Upper lobe of left lung (tissue), 6 donors: ENCODE data around the gene SCG5. TPM values are rescaled to one million over a fixed set of nuclear protein-coding genes. Genes with fewer than 3 reads are reported as not detected.
A peak's percentile ranks its signal among the peaks of the same experiment; 100 is the strongest.

ENCODE experiments used
- ATAC-seq, 2 donors: fragments of 200-7000 bp; cut with Tn5 transposase; one replicate each; pipeline ENCODE4 v1.9.1; 2022; ENCODE audit warnings: mild to moderate bottlenecking in 2 of 2, moderate library complexity in 2 of 2; ENCODE audit not compliant: low FRiP score in 2 of 2
- DNase-seq, 2 donors: peaks; one replicate each; pipeline ENCODE4 v3.0.0-alpha.2; 2019 to 2020
- H3K27ac ChIP-seq, 4 donors: fragments of 200-600 bp; sonication (generic); one replicate each; pipeline ENCODE4 v1.5.1; 2016 to 2019
- H3K27me3 ChIP-seq, 4 donors: fragments of 200-600 bp; sonication (generic); one replicate each; pipeline ENCODE4 v1.5.1; 2017 to 2019
- H3K36me3 ChIP-seq, 4 donors: fragments of 200-600 bp; sonication (generic); one replicate each; pipeline ENCODE4 v1.5.1; 2016 to 2019
- H3K4me1 ChIP-seq, 4 donors: fragments of 200-600 bp; sonication (generic); one replicate each; pipeline ENCODE4 v1.5.1; 2018 to 2019
- H3K4me3 ChIP-seq, 4 donors: fragments of 200-600 bp; sonication (generic); one replicate each; pipeline ENCODE4 v1.5.1; 2017 to 2019; ENCODE audit warnings: mild to moderate bottlenecking in 2 of 4, moderate library complexity in 1 of 4
- H3K9me3 ChIP-seq, 4 donors: fragments of 200-600 bp; sonication (generic); one replicate each; pipeline ENCODE4 v1.5.1; 2018 to 2019
- EP300 ChIP-seq, 4 donors: sonication (generic); formaldehyde crosslinking; IDR thresholded peaks; one replicate each; pipeline ENCODE4 v1.5.1; 2017; ENCODE audit warnings: antibody characterized with exemption in 4 of 4, control low read depth in 2 of 4
- POLR2A ChIP-seq, 4 donors: fragments of 450-650 bp; IDR thresholded peaks; one replicate each; pipeline ENCODE4 v1.5.1; 2016 to 2017; ENCODE audit warnings: antibody characterized with exemption in 4 of 4, mild to moderate bottlenecking in 2 of 4
- POLR2AphosphoS5 ChIP-seq, 2 donors: sonication (generic); formaldehyde crosslinking; IDR thresholded peaks; one replicate each; pipeline ENCODE4 v1.5.1; 2017; ENCODE audit warnings: antibody characterized with exemption in 2 of 2
- WGBS, 2 donors: methylation state at CpG; one replicate each; pipeline ENCODE4 v1.1.5; 2017 to 2018; 5-methylcytosine and 5-hydroxymethylcytosine counted together
- total RNA-seq, 6 donors: library from RNA; depleted of rRNA in 4 of 6; stranded (reverse); fragments of >200 nt in 4 of 6; gene quantifications; one replicate each; pipeline versions ENCODE4 v1.1.0 to v1.2.1, GENCODE V29; 2016 to 2021
- TF ChIP-seq, protein P1 (sequence below), 6 experiments: fragments of 450-650 bp in 4 of 6; fragments of 200-600 bp in 2 of 6; sonication (generic) in 2 of 6; IDR thresholded peaks; one replicate each; pipeline ENCODE4 v1.5.1; 2016 to 2019; ENCODE audit warnings: antibody characterized with exemption in 6 of 6
- donor health status: DM: no; HTN: no; CAD: no; lungs with moderate emphysema.
- donor health status: DM: no; HTN: yes; CAD: no; lungs with severe emphysema.

SCG5 gene
- total RNA-seq, 6 donors from 2014 or later = 0.61 to 1.7 (median 0.97) TPM; not detected in 3

DNA sequence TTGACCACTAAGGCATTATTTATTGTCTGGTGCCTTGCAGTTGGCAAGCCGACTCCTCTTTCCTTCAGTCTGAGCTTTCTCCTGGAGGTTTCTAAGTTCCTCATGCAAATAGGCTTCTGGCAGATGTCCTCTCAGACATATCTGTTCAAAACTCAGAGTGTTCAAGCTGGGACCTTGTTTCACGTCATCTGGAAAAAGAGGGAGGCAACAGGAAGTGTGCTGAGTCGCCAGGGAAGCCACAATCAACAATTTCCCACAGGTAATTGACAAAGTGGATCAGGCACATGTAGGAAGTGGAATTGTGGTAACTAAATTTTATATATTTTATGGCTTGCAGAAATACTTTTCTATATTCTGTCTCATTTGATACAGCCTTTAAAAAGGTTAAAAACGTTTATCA, 14.6 kb downstream of the SCG5 start:
- no peak overlapping the region for H3K27ac ChIP-seq
- DNase-seq (no peak), ATAC-seq (no peak)
- no peaks in the 10 kb centered on the region for H3K9me3 ChIP-seq
- H3K4me1 ChIP-seq = peaks cover 0 to 5% (median 3%) of the 10 kb centered on the region in 4 donors
- TF ChIP-seq, protein P1, sequence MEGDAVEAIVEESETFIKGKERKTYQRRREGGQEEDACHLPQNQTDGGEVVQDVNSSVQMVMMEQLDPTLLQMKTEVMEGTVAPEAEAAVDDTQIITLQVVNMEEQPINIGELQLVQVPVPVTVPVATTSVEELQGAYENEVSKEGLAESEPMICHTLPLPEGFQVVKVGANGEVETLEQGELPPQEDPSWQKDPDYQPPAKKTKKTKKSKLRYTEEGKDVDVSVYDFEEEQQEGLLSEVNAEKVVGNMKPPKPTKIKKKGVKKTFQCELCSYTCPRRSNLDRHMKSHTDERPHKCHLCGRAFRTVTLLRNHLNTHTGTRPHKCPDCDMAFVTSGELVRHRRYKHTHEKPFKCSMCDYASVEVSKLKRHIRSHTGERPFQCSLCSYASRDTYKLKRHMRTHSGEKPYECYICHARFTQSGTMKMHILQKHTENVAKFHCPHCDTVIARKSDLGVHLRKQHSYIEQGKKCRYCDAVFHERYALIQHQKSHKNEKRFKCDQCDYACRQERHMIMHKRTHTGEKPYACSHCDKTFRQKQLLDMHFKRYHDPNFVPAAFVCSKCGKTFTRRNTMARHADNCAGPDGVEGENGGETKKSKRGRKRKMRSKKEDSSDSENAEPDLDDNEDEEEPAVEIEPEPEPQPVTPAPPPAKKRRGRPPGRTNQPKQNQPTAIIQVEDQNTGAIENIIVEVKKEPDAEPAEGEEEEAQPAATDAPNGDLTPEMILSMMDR (IDR thresholded peaks at IDR 0.05) = no peak
- TF ChIP-seq EP300 (IDR thresholded peaks at IDR 0.05) = no peak
- no peak for TF ChIP-seq POLR2AphosphoS5 (IDR thresholded peaks at IDR 0.05)
- no peak for TF ChIP-seq POLR2A (IDR thresholded peaks at IDR 0.05)
- WGBS, 2 donors = 50 to 52% methylated on average over 4 of the region's 4 CpGs
- H3K4me3 ChIP-seq = no peak overlapping the region
- no peaks in the 10 kb centered on the region for H3K27me3 ChIP-seq
- no peaks in the 10 kb centered on the region for H3K36me3 ChIP-seq

DNA sequence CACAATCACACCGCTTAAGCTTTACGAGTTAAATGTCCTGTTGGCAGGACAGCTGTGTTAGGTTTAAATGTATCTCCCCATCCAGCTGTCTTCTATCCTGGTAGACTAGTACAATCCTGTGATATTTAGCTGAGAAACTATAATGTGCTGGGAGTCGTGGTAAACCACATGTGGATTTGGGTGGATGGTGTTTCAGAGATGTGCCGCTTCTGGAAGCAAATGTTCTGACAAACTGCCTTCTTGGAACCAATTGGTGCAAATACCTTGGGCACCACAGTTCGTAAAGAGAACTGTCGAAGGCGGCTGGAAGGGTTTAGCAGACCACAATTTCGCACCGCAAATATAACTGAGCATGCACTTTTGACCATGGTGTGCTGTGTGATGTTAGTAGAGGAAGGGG, 15.0 kb downstream of the SCG5 start:
- Histone ChIP-seq H3K36me3 (no peaks in the 10 kb centered on the region), H3K9me3 (no peaks in the 10 kb centered on the region), H3K27ac (no peak overlapping the region), H3K27me3 (no peaks in the 10 kb centered on the region), H3K4me1 (peaks cover 0 to 5% (median 3%) of the 10 kb centered on the region in 4 donors), H3K4me3 (no peak overlapping the region)
- no peak for DNase-seq
- TF ChIP-seq POLR2AphosphoS5 (IDR thresholded peaks at IDR 0.05) (no peak), EP300 (IDR thresholded peaks at IDR 0.05) (no peak), POLR2A (IDR thresholded peaks at IDR 0.05) (no peak)
- TF ChIP-seq, protein P1 (IDR thresholded peaks at IDR 0.05) = no peak
- 92 to 94% methylated on average over 9 of the region's 9 CpGs for WGBS, 2 donors
- ATAC-seq = no peak

DNA sequence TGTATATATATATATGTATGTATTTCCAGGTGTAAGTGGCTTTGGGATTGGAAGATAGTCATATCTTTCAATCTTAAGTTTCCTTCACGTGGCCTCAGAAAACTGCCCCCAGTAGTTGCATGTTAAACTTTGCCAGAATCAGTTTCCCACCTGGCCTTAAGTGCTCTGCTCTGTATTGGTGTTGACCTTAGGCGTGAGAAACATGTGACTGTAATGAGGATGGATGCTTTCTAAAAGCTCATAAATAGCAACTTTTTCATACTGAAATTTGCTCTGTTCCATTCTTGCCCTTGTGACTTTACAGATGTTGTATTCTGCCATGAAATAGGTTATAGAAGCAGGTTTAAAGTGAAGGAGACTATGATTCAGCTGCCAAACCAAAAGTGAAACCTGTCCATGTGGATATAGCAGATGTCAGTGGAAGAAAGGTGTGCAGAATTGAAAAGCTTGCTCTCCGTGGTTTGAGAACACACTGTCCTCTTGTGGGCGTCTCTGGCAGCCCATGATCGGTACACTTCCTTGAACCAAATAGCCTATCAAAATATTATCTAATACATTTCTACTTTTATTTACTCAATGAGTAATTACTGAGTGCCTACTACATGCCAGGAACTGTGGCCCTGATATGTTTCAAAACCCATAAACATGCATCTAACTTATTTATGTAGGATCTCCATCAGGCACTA, 15.8 kb downstream of the SCG5 start:
- DNase-seq = peak in 1 of 2 donors; percentile 48
- H3K36me3 ChIP-seq = no peaks in the 10 kb centered on the region
- H3K27me3 ChIP-seq = no peaks in the 10 kb centered on the region
- 43 to 59% methylated on average over 5 of the region's 5 CpGs for WGBS, 2 donors
- peaks cover 0 to 5% (median 3%) of the 10 kb centered on the region in 4 donors for H3K4me1 ChIP-seq
- H3K27ac ChIP-seq = no peak overlapping the region
- peak in 1 of 2 donors; percentile 38 for ATAC-seq
- no peak for TF ChIP-seq POLR2AphosphoS5 (IDR thresholded peaks at IDR 0.05)
- no peak for TF ChIP-seq EP300 (IDR thresholded peaks at IDR 0.05)
- TF ChIP-seq POLR2A (IDR thresholded peaks at IDR 0.05) = no peak
- TF ChIP-seq, protein P1 (IDR thresholded peaks at IDR 0.05) = peak in 1 of 6 experiments; percentile 23
- peak overlapping the region in 1 of 4 donors; percentile 18 for H3K4me3 ChIP-seq
- no peaks in the 10 kb centered on the region for H3K9me3 ChIP-seq

DNA sequence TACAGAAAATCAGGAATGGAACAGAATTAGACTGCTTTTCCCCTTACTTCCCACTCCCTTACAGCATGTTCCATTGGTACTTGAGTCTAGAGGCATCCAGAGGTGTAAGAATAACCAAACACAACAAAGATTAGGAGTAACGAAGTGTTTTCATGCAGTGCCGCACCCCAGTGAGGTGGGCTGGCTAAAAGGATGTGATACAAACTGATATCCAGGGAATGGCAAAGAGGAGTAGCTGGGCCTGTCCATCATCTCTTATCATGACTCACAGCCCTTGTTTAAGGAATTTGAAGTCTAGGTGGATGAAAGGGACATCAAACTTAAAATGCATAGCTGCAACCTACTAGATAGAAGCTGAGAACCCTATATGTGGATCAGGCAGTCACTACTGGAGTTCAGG, 16.4 kb downstream of the SCG5 start:
- no peak for ATAC-seq
- Histone ChIP-seq H3K27ac (no peak overlapping the region), H3K36me3 (no peaks in the 10 kb centered on the region), H3K27me3 (no peaks in the 10 kb centered on the region), H3K4me3 (no peak overlapping the region), H3K9me3 (no peaks in the 10 kb centered on the region), H3K4me1 (peaks cover 0 to 5% (median 3%) of the 10 kb centered on the region in 4 donors)
- 82 to 85% methylated on average over 2 of the region's 2 CpGs for WGBS, 2 donors
- no peak for TF ChIP-seq EP300 (IDR thresholded peaks at IDR 0.05)
- TF ChIP-seq POLR2AphosphoS5 (IDR thresholded peaks at IDR 0.05) = no peak
- no peak for TF ChIP-seq POLR2A (IDR thresholded peaks at IDR 0.05)
- TF ChIP-seq, protein P1 (IDR thresholded peaks at IDR 0.05) = no peak
- DNase-seq = no peak
